GM18868 (cell line): ENCODE data around the gene RSU1.

Source experiments
- ATAC-seq: cut with Tn5 transposase; IDR thresholded peaks from one replicate; pipeline ENCODE4 v1.9.1; 2021; ENCODE audit warnings: mild to moderate bottlenecking, moderate library complexity; ENCODE audit not compliant: unreplicated experiment

RSU1 gene

DNA sequence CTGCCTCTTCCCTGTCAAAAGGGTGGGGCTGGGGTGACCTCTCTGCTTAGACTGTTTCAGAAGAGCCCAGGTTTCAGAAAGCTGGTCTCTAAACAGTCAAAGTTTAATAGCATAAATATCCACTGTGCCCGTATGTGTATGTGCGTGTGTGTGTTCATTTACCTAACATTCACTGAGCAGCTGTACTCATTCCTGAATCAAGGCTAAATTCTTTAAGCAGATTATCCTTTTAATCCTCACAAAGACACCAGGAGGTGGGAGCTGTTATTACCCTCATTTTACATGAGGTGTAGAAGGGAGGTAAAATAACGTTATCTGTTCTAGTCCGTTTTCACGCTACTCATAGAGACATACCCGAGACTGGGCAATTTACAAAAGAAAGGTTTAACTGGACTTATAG is 72.2 kb downstream of the RSU1 start:
- ATAC-seq: no peak

DNA sequence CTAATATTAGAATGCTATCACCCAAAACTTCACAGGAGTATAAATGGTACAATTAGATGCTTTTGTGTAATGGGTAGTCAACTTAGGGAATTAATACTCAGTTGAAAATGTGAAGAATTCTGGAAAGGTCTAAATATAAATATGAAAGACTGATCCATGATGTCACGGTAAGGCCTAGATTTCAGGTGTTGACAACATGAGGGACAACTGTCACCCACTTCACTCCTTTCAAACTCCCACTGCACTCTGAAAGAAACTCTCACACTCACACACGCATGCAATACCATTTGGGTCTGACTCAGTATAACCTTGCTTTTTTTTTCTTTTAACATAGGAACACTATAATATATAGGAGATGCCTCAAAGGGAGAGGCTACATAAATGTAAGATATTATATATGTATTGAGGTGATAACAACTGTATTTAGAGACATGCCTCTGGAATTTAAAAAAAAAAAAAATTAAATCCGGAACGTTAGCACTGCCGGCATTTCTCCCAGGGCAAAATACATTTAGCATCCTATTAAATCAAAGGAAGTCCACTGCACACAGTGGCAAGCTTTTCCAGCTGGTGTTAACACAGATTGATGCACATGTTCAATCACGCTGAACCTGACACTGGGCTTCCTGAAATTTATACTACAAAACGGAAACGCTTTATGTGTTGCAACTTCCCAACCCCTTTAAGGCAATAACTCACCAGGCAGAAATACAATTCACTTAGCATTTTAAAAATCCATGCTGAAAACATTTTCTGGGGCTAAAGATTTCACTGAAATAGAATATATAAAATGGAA is 74.9 kb downstream of the RSU1 start:
- ATAC-seq: no peak

DNA sequence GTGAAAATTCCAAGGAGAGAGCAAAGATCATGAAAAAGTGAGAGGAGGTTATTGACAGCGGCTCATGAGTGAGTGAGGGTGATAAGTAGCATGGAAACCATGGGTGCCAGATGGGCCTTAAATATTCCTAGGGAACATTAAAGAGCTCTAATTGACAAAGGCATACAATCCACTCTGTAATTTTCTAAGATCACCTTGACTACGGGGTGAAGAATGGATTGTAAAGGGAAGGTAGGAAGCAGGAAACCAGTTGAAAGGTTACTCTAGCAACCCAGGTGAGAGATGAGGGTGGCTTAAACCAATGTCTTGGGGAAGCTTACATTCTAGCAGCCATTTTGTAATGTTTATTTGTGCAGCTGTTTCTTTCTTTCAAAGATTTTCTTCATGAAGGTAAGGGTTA is 75.7 kb downstream of the RSU1 start:
- ATAC-seq: no peak

DNA sequence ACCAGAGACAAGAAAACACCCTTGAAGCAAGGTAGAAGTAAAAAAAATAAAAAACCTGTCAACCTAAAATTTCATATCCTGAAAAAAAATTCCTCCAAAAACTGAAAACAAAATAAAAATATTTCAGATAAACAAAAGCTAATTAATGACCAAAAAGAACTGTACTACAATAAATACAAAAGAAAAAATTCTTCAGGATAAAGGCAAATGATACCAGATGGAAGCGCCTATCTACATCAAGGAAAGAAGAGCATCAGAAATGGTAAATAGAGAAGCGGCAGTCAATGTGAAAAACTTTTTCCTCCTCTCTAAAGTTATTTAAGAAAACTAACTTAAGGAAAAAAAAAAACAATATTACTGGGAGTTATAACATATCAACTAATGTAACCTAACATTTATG is 79.8 kb downstream of the RSU1 start:
- ATAC-seq: no peak

DNA sequence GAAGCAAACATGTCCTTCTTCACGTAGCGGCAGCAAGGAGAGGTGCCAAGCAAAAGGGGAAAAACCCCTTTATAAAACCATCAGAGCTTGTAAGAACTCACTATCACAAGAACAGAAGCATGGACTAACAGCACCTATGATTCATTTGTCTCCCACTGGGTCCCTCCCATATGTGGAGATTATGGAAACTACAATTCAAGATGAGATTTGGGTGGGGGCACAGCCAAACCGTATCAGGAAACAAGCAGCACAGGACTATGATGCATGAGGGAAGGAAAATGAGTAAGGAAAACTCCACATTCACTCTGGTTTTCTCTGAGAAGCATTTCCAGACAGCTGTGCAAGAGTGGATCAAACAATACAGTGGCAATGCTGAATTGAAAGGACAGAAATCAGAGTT is 81.6 kb downstream of the RSU1 start:
- ATAC-seq: no peak

DNA sequence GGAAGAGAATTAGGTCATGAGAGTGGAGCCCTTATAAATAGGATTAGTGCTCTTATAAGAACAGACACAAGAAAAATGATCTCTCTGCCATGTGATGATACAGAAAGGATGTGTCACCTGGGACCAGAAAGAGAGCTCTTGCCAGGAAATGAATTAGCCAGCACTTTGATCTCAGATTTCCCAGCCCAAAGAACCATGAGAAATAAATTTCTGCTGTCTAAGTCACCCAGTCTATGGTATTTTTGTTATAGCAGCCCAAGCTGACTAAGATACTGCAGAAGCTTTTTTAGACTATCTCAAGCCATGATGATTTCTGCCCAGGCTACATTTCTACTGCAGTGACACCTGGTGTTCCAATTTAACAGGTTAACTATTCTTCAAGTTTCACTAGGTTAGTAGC is 84.8 kb downstream of the RSU1 start:
- no peak for ATAC-seq

DNA sequence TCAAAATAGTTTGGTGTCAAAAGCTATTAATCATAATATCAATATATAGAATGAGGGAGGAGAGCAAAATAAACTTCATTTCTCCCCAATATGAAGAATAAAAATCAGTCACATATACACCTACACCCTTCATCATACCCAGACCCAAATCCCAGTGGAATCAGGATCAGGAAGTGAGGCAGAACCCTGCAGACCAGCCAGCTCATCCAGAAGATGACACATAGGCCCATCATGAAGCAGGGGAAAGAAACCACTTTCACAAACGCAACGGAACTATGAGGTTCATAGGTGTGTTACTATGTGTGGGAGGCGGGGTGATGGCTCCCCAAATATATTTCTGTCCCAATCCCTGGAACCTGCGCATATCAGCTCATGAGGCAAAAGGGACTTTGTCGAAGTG is 89.0 kb downstream of the RSU1 start:
- ATAC-seq: no peak

DNA sequence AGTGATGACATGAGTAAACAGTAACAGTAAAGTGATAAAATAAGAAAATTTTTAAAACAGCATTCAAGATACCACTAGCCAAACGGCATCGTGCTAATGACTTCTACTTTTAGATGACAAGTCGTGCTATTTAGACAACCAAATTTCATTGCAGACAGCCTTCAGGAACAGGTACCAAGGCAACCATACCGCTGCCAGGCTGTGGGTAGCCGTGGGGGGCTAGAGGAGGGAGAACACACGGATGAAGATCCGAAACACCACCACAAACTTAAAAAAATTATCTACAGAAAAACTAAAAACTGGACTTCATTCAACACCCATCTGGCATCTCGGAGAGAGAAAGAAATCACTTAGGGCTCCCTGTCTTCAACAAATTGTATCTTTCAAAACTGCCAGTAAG is 89.6 kb downstream of the RSU1 start:
- no peak for ATAC-seq

DNA sequence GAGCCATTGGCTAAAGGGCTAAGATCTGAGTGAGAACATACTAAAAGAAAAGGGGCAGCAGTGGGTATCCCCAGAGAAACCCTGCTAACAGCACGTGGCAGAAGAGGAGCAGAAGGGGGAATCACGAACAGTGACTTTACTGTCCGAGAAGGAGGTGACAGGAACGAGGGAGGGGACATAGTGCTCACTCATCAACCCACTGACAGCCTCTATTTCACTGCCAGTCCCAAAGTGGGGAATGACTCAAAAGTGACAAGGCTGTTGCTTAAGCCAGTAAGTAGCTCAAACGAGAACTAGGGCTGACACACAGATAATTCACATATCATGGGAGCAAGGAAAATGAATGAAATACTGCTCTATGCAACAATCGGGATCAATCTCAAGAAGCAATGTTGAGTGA is 92.7 kb downstream of the RSU1 start:
- no peak for ATAC-seq

DNA sequence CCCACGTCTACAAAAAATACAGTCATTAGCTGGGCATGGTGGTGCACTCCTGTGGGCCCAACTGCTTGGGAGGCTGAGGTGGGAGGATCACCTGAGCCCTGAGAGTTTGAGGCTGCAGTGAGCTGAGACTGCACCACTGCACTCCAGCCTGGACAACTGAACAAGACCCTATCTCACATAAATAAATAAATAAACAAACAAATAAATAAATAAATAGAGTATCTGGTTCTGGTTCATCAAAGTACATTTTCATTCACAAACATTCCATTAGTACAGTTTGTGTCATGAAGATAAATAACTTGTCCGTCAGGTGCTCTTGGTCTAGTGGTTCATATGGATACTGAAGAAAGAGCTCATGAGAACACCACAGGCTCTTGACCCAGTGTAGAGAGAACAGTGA is 96.4 kb downstream of the RSU1 start:
- ATAC-seq: no peak

DNA sequence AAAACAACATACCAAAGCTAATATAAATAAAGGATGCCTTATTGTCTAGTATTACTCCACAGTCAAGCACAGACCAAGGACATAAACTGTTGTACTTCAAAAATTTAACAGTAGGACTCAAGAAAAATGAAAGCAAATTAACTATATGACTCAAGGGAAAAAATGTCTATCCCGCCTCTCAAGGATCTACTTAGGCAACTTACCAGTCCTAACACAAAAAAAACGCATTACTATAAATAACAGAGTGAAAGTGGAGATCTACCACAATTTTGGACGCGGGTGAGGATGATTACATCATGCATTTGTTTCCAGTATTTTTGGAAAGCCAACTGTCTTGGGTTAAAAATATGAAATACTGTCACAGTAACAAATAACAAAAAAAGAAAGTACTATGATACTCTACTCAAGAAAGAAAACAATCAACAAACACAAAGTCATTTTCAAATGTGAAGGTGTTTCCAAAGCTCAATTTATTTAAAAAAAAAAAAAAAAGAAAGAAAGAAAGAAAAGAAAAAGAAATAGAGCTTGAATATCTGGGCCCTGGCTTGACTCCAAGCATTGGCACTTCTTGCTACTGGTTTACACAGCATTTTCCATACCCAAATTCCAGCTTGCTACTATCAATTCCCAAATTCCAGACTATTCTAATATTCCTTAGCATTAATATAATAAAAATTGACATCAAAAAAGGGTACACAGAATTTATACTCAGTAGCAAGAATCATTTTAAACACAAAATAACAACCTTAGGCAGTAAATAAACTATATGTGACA is 99.4 kb downstream of the RSU1 start:
- ATAC-seq: no peak

DNA sequence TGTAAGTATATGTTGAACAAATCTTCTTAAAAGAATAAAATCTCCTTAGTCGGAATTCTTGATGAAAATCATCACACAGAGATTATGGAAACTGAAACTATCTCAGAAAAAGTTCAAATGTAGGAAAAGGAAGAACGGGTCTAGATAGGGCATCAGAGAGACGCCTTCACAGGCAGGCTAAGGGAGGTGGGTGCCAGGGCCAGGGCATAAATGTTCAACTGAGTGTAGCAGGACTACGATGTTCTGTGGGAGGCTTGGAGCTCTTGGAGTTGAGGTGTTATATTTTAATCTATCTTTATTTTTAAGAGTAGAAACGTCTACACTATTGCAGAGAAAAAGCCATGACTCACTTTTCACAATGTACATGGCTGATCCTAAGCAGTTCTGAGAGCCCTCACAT is 101.2 kb downstream of the RSU1 start:
- ATAC-seq: no peak

DNA sequence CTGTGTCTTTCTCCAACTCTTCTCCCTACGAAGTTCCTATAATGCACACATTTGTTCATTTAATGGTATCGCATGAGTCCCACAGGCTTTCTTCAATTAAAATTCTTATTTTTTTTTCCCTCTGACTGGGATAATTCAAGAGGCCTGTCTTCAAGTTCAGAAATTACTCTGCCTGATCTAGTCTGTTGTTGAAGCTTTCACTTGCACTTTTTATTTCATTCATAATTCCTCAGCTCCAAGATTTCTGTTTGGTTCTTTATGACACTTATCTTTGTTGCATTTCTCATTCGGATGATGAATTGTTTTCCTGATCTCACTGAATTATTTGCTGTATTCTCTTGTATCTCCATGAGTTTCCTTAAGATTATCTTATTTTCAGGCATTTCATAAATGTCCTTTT is 103.9 kb downstream of the RSU1 start:
- no peak for ATAC-seq

DNA sequence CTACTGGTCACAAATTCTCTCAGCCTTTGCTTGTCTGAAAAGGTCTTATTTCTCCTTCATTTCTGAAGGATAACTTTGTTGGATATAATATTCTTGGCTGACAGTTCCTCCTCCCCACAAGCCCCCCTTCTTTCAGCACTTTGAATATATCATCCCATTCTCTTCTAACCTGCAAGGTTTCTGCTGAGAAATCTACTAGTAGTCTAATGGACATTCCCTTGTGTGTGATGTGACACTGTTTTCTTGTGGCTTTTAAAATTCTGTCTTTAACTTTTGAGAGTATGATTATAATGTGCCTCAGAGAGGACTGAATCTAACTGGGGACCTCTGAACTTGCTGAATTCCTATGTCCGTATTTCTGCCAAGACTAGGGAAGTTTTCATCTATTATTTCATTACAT is 104.3 kb downstream of the RSU1 start:
- ATAC-seq: no peak

DNA sequence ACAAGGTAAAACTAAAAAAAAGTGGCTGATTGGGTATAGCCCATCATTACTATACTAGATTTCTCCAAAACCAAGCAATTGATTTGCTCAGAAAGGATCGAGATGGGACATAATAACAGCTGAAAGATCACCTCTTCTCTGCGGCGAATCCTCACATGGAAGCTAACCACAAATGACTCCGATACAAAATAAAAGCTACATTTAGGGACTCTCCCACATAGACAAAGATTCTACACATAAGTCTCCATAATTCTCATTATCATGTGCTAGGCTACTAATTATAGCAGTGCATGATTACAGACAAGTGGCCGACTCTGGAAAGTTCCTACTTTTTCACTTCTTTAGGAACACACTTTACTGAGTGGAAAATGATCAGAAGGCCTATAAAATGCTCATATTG is 116.9 kb downstream of the RSU1 start:
- no peak for ATAC-seq

DNA sequence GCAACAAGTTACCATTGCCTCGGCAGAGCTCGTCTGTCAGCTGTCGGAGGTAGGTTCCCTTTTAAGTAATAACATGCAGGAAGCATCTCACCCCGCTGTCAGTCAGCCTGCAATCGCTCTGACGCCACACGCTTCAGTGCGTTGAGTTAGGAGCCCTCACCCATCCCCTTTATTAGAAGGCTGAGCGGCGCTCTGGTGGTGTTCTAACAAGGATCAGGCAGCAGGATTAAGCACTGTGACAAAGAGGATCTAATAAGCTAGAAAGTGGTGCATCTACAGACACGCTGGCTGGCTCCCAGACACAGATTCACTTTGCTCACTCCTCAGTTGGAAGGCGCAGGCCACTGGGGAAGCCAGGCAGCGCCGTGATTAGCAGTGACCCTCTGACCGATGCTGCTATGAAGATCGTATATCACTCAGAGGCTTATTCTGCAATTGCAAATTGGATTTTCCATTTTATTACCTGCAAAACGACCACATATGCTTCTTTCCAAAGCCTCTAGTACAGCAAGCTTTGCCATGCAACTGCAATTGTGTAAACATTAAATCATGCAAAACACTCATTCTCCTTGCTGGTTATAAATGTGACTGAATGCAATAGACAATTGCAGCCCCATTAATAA is 117.7 kb downstream of the RSU1 start:
- ATAC-seq: no peak

DNA sequence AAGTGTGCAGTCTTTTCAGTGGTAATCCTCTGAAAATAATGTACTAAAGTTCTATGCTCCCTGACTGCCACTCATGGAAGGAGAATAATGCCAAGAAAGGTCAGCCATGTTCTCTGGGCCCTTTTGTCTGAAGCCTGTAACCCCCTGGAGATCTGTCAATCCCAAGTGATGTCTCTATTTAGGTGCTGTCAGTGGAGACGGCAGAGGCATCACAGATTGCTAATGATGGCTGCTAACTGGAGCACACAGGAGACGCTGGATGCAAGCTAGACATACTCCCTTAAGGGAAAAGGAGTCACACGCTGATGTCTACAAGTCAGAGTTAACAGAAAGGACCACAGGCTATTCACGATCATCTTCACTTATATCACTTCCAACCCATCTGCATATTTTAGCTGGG is 118.8 kb downstream of the RSU1 start:
- ATAC-seq: no peak

DNA sequence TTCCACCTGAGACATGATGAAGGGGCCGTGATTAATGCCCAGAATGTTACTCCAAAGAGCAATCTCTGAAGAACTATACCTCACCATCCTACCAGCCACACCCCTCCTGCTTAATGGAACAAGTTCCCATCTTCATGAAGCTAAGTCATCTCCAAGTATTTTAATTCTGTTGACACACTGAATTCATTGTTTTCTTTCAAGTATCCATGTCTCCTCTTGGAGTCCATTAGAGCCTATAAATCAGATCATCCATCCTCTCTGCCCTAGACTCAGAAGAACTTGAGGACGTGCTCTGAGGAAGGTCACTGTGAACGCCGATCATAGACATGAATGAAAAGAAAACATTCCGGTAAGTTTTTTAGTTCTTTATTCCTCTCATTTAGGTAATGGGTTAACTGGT is 126.8 kb downstream of the RSU1 start:
- no peak for ATAC-seq

DNA sequence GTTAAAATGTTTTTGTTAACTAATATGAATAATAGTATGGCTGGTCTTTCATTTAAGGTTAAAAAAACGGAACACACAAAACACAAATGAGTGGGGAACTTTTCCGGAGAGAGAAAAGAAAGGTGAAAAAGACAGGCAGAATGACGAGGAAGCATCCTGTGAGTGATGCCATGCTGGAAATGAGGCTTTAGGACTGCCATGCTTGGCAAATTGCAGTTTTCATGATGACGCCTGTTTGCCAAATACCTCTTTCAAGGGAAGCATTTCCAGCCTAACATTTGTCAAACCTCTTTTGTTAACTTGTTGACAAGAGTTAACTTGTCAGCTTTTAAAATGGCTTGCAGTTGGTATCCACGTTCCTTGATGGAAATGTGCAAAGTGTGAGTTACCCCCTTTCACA is 127.5 kb downstream of the RSU1 start:
- ATAC-seq: no peak

DNA sequence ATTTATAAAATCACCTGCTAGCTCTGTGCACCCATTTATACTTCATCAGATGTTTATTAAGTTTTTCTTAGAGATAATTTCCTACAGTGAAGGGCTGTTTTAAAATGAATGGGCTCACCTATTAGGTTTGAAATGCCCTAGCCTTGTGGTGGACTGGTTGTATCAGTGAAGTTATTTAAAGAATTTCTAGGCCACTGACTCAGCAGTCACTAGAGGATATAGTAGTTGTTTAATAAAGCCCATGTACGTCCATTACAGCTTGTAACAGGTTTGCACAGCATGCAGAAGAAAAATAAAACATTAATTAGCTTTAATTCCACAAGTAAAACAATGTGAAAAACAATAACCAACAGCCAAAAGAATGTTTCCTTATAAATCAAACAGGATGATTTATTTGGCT is 128.0 kb downstream of the RSU1 start:
- ATAC-seq: no peak

DNA sequence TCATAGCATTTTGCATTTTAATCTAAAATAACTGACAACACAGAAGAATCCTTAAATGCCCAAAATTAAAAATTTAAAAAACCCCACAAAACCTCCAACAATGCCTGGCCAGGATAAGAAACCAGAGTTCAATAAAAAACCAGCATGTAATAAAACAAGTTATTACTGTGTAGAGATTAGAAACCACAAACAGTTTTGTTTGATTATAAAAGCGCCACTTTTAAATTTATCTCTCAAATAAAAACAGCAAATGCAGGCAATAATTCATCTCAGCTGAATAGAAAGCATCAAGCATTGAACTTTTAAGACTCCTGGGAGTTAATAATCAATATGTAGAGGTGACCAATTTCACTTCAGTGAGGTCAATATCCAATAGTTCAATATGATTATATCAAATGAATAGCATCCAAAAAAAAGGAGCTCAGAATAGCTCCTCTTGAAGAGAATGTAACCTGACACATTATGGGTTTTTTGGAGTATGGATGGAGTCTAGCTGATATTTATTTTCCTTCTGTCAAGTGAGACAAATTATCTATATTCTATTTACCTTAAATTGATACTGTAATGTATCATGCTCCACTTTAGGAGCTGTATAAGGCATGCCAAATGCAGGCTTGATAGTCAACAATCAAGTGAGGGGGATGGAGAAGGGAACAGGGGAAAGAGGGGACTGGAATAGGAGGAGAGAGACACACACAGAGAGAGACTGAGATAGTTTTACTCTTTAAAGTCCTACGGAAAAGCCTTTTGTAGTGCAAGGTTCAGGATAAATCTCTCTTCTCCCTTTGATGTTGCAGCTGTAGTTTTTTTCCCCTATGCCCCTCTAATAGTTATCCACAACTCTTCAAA is 130.9 kb downstream of the RSU1 start:
- ATAC-seq: no peak
